Cortex of kidney (tissue), 1 donor: ENCODE measurements around the gene TEAD1.
"Not testable (repeated sequence)": the region's sequence is repeated elsewhere in the genome, so short reads cannot be mapped to it uniquely, and the experiment has no call there.

ENCODE experiments used
- DNase-seq: peaks from one replicate; lab custom pipeline; 2025; lab: John Stamatoyannopoulos, UW

The TEAD1 gene

DNA sequence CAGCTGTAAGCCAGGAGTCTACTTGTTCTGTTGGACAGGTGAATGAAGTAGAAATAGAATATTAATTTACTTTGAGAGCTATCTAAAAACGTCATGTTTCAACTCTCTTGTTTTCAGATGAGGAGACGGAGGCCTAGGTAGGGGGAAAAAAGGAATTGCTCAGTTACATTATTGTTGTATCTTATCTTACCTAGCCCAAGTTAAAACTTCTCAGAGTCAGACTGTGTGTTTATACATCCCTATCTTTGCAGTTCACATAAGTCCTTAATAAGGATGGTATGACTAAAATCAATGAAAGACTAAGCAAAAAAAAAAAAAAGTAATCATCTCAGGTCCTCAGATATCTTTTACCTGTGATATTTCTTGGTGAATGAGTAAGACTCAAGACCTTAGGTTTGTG lies 62.8 kb downstream of the TEAD1 start:
- no peak for DNase-seq

DNA sequence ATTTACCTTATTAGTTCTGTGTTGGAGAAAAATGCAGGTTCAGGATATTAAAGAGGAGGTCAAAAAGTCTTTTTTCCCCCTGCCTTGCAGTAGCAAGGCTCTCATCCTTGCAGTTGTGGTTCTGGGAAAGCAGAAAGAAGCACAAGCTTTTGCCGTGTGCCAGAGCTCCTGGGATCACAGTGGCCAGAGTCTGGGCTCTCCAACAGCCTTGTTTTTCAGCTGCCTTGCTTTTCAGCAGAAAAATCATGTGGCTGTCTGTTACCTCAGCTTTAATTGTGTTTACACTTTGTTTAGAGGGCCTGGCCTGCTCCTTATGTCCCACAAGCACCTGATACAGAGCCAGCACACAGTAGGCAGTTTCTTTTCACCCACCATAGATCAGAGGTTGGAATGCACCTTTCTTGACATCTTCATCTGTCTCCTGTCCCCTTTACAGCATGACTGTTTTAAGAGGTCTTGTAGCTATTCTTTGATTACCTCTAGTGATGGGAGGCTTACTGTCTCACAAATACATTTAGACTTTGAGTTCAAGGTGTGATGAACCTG lies 67.5 kb downstream of the TEAD1 start:
- DNase-seq = no peak

DNA sequence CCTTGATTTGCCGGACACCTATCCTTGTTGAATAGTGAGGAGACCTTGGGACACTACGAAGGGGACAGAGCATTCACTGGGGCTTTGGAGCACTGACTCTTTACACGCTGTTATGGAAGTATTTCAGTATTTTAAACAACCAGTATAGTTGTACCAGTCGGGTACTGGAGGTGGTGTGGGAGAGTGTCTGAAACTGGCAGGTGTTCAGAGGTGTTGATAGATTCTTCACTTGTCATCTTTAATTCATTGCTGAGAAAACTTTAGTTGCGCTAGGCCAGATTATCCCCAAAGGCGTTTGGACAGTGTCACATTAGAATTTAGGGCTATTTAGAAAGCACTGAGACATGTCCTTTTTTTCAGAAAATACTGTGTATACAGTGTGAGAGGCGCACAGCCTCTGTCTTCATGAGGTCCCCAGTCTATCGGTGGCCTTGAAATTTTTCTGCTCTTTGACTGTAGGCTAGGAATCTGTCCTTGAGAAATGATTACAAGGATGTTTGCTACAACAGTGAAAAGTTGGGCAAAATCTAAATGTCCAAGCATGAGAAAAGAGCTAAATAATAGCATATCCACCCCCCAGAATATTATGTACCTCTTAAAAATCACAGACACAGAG lies 69.7 kb downstream of the TEAD1 start:
- DNase-seq = no peak

- DNase-seq = no peak
Measured at GRCh38 chr11:12744826-12745502, 70.7 kb downstream of the TEAD1 start.

DNA sequence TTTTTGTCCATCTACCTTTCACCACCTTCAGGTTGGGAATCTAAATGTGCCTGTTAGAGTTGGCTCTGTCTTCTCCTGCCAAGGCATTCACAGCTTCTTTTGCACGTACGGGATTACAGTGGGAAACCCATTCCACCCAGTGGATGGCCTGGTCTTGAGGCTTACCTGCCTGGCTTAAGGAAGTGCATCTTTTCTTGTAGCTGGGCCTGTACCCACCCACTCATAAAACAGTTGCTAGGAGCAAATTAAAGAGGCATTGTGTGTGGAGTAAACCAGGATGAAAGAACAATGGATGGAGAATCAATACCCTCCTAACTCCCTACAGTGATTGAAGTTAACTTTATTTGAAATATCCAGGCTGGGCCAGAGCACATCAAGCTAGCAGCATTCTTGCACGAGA lies 71.6 kb downstream of the TEAD1 start:
- no peak for DNase-seq

DNA sequence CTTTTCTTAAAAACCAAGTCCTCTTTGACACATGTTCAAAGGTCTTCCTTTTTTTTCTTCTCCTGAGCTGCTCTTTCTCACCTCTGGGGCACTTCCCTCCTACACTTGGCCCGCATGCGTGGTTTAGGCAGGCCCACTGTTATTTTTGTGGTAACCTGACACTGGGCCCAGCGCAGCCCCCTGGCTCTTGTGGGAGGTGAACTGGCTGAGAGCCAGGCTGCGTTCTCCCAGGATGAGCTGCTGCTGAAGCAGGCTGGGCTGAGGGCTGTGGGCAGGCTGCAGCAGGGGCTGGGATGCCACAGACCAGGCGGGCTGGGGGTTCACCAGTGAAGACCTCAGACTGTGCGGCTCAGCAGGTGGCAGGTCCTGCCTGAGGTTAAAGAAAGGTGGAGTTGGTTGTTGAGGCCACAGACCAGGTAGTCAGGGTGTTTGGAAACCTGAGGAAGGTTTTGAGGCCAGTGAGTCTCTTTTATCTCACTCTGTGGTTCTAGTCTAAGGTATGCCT lies 72.4 kb downstream of the TEAD1 start:
- DNase-seq = no peak

GRCh38 chr11:12748561-12748960 lies 74.3 kb downstream of the TEAD1 start:
- DNase-seq = no peak

DNA sequence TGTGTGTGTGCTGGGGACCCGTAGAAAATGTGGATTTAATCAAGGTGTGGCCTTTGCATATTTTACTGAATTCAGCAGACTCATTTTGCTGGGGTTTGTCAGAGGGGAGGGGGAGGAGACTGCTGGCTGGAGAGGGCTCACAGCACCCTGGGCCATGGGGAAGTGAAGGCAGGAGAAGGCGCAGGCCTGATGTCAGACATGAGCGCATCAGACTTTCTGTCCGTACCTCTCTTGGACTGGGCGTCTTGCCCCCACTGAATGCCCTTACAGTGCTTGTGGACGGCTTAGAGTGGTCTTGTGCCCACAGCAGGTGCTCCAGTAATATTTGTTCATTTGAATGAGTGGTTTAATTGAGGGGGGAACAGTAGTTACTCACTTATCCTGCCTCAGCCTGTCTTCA lies 75.2 kb downstream of the TEAD1 start:
- no peak for DNase-seq

DNA sequence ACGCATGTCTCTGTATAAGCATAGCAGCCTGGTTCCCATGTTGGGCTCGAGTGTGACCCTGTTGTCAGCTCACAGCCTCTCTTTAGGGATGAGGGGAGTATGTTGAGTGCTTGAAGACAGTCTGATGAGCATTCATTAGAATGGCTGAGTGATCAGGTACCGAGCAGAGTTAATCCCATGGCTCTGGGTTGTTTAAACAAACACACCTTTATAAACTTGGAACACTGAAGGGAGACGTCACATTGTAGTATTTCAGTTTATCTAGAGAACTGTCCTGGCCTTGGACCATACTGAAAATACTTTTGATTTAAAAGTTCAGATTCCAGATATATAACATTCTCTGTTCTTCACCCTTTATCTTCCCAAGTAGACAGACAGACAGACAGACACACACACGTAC lies 76.0 kb downstream of the TEAD1 start:
- DNase-seq = no peak

- no peak for DNase-seq
Measured at GRCh38 chr11:12752868-12753524, 78.8 kb downstream of the TEAD1 start.

- no peak for DNase-seq
Measured at GRCh38 chr11:12754021-12754420, 79.8 kb downstream of the TEAD1 start.

DNA sequence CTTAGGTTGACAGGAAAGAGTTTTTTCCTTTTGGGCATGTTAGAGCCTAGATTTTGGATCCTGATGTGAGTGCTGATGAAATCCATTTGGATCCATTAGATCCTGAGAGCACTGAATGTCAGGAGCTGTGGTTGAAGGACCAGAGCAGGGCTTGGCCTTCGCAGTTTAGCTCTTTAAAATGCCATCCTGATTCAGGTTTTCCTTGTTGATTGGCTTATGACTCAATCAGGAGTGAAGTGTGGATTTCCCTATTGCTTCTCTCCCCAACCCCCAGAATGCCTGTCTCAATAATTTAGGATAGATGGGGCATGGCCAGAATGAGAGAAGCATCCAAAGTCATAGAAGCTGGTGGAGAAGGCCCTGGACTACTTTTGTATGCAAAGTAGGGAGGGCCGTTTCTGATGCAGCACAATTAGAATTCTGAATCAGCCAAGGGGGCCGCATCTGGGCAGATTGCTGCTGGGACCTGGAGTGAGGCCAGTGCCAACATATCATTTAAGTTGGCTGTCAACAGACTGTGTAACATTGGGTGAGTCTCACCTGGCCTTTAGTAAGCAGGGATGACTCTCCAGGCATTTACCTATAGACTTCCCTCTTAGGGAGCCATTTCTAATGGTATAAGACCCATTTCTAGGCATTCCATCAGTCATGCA lies 80.5 kb downstream of the TEAD1 start:
- DNase-seq = no peak

GRCh38 chr11:12755510-12756453 lies 81.6 kb downstream of the TEAD1 start:
- DNase-seq = no peak

GRCh38 chr11:12756454-12756806 lies 82.2 kb downstream of the TEAD1 start:
- DNase-seq = no peak

DNA sequence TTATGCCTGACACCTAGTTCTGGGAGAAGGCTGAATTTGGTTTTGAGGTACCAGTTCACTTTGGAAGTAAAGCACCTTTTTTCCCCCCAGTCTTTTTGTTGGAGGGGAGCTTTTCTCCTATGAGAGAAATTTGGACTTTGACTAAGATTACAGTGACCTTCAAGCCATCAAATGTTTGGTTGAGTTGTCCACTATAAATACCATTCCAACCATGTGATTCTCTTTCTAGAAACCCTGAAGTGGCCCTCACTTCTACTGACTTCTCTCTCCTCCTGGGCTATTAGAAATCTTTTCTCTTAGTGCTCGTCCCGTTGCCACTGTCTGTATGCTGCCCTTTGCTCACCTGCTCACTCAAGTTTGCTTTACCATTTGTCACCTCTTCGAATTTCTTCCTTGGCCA lies 82.6 kb downstream of the TEAD1 start:
- no peak for DNase-seq

DNA sequence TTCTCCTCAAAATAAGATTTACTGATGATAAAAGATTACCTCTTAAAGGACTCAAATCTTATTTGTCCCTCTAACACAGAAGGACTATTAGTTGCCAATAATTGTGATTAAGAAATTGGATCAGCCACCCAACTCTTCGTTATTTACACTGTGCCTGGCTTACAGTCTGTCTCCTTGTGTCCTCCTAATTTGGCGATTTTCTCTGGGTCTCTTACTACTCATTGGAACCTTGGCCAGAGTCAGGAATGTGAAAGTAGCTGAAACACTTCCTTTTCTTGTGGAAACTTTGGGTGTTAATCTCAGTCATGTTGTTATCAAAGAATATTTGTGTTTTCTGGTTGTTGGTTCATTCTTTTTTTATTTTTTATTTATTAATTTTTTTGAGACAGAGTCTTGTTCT lies 83.2 kb downstream of the TEAD1 start:
- no peak for DNase-seq

DNA sequence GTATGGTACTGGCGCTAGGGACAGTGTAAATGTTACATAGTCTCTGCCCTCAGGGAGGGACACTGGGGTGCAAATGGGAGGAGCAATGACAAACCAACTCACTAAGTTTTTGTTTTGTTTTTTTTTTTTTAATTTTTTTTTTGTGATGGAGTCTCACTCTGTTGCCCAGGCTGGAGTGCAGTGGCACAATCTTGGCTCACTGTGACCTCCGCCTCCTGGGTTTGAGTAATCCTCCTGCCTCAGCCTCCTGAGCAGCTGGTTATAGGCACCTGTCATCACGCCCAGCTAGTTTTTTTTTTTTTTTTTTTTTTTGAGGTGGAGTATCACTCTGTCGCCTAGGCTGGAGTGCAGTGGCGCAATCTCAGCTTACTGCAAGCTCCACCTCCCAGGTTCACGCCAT lies 83.9 kb downstream of the TEAD1 start:
- DNase-seq = not testable (repeated sequence)

- DNase-seq = no peak
Measured at GRCh38 chr11:12761029-12761428, 86.8 kb downstream of the TEAD1 start.

- no peak for DNase-seq
Measured at GRCh38 chr11:12762278-12762677, 88.1 kb downstream of the TEAD1 start.

DNA sequence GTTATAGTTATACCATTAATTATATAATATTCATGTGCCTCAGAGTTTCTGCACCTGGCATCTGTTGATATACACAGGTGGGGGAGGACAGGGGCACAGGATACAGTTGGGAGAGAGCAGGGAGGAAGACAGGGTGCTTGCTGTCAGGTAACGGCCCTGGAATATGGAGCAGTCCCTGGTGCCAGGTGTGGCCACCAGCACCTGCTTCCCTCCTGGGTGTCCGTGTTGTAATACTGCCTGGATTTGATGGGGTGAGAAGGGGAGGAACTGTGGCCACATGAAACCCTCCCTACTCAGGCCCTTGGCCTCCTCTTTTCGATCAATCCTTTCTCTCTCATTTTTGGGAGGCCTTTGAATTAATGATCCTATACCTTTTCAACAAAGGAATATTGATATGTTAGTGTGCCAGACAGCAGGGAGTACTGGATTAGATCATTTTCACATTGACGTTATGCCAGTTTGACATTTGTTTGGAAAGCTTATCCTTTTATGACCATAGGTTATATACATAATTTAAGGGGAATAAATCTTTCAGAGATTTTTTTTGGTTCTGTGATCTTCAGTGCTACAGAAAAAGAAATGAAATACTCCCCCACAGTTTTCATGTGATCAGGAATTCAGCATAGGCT lies 88.6 kb downstream of the TEAD1 start:
- DNase-seq = no peak
